C4-2B (cell line): ENCODE measurements around the gene FZR1.
"Not testable (repeated sequence)": the region's sequence is repeated elsewhere in the genome, so short reads cannot be mapped to it uniquely, and the experiment has no call there.

ENCODE experiments used
- H3K27ac ChIP-seq: fragments of 450-650 bp; 2 replicates; pipeline ENCODE4 v1.5.1; 2017
- CTCF ChIP-seq: fragments of 450-650 bp; conservative IDR thresholded peaks from 2 replicates; pipeline ENCODE4 v1.5.1; 2017; ENCODE audit warnings: mild to moderate bottlenecking
- ZFX ChIP-seq: fragments of 450-650 bp; IDR thresholded peaks from 2 replicates; pipeline ENCODE4 v1.6.1; 2017

The FZR1 gene

GRCh38 chr19:3527238-3527910 is 21.3 kb downstream of the FZR1 start:
- no peak overlapping the region for H3K27ac ChIP-seq
- TF ChIP-seq ZFX (no peak), CTCF (no peak)

- TF ChIP-seq CTCF (no peak), ZFX (no peak)
- no peak overlapping the region for H3K27ac ChIP-seq
Measured at GRCh38 chr19:3528080-3528479, 22.0 kb downstream of the FZR1 start.

- H3K27ac ChIP-seq = no peak overlapping the region
- TF ChIP-seq ZFX (no peak), CTCF (no peak)
Measured at GRCh38 chr19:3528539-3529211, 22.6 kb downstream of the FZR1 start.

GRCh38 chr19:3529299-3529698 is 23.2 kb downstream of the FZR1 start:
- H3K27ac ChIP-seq = not testable (repeated sequence)

GRCh38 chr19:3530389-3530788 is 24.3 kb downstream of the FZR1 start:
- TF ChIP-seq ZFX (no peak), CTCF (no peak)
- no peak overlapping the region for H3K27ac ChIP-seq

- TF ChIP-seq ZFX (no peak), CTCF (no peak)
- H3K27ac ChIP-seq = no peak overlapping the region
Measured at GRCh38 chr19:3531716-3532115, 25.6 kb downstream of the FZR1 start.

GRCh38 chr19:3532154-3532786 is 26.2 kb downstream of the FZR1 start:
- no peak overlapping the region for H3K27ac ChIP-seq
- TF ChIP-seq ZFX (no peak), CTCF (no peak)
